Stimulated activated CD4-positive, alpha-beta T cell treated with anti-CD3 and anti-CD28 coated beads, Interleukin-4, amount 100 ng/mL, for 24 hours (primary cell): ENCODE results near the gene ZNF513.
"Not testable (repeated sequence)": the region's sequence is repeated elsewhere in the genome, so short reads cannot be mapped to it uniquely, and the experiment has no call there.

Experiments used
- DNase-seq: peaks from one replicate; pipeline ENCODE4 v3.0.0-alpha.2; 2020

The ZNF513 gene

DNA sequence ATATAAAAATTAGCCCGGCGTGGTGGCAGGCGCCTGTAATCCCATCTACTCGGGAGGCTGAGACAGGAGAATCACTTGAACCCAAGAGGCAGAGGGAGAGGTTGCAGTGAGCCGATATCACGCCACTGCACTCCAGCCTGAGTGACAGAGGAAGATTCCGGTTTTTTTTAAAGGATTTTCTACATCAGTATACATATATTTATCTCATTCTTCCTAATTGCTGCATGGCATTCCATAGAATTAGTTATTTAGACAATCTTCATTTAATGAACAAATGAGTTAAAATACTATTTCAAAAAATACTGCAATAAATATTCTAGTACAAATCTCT lies 26.0 kb downstream of the ZNF513 start:
- no peak for DNase-seq

- no peak for DNase-seq
Observed at GRCh38 chr2:27353762-27354596, 26.6 kb downstream of the ZNF513 start.

DNA sequence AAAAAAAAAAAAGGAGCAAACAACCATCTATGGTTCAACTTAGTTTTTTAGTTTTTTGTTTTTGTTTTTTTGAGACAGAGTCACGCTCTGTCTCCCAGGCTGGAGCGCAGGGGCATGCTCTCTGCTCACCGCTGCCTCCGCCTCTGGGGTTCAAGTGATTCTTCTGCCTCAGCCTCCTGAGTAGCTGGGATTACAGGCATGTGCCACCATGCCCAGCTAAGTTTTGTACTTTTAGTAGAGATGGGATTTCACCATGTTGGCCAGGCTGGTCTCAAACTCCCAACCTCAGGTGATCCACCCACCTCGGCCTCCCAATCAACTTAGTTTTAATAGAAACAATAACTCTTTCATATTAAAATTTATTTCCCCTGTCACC lies 27.2 kb downstream of the ZNF513 start:
- DNase-seq, result not testable (repeated sequence)

GRCh38 chr2:27351802-27352598 lies 28.5 kb downstream of the ZNF513 start:
- DNase-seq, result no peak

DNA sequence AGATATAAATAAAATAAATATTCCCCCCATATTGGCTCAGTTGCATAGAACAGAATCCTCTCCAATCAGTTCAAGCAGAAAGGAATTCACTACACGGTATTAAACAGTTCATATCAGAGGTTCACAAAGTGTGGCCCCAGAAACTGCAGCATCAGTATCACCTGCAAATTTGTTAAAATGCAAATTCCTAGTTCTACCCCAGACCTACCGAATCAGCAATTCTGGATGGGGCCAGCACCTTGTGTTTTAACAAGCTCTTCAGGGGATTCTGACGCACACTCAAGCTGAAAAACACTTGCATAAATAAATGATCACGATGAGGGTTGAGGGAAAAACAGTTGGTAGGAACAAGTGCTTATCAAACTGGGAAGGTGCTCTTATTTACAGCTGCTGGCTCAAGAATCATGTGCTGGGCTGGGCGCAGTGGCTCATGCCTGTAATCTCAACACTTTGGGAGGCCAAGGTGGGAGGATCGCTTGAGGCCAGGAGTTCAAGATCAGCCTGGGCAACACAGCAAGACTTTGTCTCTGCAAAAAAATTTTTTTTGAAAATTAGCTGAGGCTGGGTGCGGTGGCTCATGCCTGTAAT lies 30.3 kb downstream of the ZNF513 start:
- DNase-seq, result no peak

DNA sequence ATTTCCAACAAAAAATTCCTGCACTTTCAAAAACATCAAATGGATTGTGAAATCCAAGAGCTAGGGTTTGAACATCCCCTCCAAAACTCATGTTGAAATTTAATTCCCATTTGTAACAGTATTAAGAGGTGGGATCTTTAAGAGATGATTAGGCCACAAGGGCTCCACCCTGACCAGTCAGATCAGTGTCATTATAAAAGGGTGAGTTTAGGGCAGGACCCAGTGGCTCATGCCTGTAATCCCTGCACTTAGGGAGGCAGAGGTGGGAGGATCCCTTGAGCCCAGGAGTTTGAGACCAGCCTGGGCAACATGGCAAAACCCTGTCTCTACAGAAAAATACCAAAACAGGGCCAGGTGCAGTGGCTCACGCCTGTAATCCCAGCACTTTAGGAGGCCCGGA lies 32.9 kb downstream of the ZNF513 start:
- no peak for DNase-seq

GRCh38 chr2:27336173-27336572 lies 44.4 kb downstream of the ZNF513 start:
- DNase-seq, result no peak

DNA sequence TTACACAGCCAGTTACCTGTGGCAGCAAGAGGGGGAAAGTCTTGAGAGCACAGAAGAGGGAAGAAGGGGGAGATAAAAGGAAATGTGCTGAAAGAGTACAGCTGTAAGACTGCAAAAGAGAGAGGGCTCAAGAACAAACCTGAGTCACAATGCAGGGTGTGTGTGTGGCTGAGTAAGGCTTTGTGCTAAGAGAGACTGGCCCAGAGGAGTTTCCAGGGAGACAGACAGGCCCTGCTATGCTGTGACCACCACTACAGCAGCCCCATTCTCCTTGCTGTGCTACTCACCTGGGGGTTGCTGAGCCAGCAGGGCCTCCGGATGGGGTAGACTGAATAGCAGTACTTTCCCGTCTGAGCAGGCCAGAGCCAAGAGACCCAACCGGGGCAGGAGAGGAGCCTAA lies 45.2 kb downstream of the ZNF513 start:
- DNase-seq, result no peak
